CD4-positive, alpha-beta T cell treated with Interleukin-17A for 4 hours (primary cell): ENCODE results near the gene HSD17B14.
"Not testable (repeated sequence)": the region's sequence is repeated elsewhere in the genome, so short reads cannot be mapped to it uniquely, and the experiment has no call there.

Experiments used
- DNase-seq: peaks from one replicate; pipeline ENCODE4 v3.0.0-alpha.2; 2020; ENCODE audit warnings: mixed read lengths

Gene HSD17B14

DNA sequence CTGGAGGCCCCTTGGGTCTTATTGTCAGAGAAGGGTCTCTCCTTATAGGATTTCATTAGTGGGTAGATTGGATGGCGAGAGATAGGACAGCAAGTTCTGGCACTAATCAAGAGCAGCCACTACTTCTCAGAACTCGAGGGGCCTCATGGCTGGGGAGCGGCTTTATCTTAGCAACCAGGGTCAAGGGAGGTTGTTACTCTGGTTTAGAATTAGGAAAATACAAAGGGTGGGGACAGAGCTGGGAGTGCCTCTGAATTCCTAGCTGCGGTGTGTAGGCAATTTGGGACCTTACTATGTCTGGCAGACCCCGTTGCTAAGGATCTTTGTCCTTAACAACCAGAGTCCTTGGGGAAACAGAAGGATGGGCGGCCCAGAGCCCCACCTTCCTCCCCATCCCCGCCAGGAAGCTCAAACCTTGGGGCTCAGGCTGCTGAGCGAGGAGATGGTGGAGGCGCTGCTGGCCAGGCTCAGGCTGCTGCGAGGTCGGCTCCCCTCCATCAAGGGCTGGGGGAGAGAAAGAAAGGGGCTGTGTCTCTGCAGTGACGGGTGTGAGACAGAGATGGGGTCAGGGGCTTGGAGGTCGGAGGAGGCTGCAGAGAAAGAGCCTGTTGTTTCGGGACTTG lies 30.9 kb upstream of the HSD17B14 start:
- DNase-seq = no peak

DNA sequence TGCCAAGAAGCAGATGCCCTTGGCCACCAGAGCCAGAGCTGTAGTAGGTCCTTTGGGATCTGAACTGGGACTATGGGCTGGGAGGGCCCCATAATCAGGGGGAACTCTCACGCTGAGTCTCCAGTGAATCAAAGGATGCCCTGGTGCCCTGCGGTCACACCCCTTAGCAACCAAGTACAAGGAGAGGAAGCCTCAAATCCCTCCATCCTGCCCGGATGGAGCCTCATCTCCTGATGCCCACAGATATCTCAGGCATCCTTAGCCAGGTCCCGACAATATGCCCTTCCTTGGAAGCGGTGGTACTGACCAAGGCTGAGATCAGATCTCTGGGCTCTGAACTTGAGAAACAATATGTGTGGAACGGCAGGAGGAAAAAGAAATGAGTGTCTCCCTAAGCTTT lies 30.4 kb upstream of the HSD17B14 start:
- DNase-seq = no peak

DNA sequence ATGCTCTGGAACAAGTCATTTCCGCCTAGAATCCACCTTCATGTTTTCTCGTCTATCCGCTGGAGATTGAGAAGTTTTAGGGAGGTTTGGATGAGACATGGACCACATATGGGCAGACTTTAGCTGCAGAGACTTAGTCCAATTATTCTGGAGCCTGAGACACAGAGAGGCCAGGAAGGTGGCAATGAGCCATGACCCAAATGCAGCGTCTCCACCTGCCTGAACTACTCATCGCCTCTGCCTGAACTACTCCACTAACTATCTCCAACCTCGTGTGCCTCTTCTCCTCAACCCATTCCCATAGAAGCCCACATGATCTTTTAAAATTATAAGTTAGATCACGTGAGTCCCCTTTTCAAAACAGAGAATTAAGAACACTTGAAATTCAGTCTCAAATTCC lies 26.5 kb upstream of the HSD17B14 start:
- DNase-seq = no peak

DNA sequence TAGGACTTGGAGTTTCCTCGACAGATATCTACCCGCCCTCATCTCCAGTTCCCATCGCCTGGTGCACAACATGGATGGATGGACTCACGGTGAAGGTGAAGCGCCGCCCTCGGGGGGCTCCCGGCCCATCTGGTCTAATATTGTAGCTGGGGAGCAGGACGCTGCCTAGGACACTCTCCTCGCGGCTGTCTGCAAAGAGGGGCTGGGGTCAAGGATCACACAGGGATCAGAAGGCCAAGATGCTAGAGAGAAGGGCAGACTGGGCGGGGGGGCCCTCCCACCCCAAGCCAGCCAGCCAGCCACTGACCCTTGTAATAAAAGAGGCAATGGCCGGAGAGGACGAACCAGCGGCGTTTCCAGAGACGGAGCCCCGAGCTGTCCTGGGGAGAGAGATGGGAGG lies 25.0 kb upstream of the HSD17B14 start:
- no peak for DNase-seq

DNA sequence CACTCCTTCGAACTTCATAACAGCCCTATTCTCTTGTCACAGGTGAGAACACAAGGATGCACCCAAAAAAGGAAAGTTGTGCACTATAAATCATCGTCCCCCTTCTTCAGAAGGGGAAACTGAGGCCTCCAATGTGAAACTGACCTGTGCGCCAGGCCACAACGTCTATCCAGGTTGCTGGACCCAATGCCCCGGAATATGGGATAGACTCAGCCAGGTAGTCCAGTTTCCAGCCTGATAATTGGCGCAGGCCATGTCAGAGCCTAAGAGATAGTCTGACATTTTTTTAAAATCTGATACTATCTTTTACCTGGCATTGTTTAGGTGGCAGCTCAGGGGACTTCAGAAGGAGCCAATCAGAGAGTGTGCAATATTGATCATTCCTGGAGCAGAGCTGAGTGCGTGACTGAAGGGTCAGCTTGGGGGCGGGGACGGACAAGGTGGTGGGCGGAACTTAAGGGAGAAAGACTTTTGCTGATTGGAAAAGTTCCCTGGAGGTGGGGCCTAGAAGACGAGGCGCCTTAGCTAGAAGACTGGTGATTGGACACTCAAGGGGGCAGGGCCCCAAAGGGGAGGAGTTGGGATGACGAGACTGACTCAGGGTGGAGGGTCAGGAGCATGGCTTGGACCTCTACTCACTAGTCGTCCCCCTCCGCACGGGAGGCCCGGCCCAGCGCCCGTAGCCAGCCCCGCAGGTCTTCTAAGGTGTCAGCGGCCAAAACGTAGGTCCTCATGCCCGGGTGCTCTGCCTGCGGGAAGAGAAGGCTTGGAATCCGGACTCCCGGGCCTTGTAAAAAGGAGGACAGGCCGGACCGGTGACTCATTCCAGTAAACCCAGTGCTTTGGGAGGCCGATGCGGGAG lies 23.7 kb upstream of the HSD17B14 start:
- no peak for DNase-seq

DNA sequence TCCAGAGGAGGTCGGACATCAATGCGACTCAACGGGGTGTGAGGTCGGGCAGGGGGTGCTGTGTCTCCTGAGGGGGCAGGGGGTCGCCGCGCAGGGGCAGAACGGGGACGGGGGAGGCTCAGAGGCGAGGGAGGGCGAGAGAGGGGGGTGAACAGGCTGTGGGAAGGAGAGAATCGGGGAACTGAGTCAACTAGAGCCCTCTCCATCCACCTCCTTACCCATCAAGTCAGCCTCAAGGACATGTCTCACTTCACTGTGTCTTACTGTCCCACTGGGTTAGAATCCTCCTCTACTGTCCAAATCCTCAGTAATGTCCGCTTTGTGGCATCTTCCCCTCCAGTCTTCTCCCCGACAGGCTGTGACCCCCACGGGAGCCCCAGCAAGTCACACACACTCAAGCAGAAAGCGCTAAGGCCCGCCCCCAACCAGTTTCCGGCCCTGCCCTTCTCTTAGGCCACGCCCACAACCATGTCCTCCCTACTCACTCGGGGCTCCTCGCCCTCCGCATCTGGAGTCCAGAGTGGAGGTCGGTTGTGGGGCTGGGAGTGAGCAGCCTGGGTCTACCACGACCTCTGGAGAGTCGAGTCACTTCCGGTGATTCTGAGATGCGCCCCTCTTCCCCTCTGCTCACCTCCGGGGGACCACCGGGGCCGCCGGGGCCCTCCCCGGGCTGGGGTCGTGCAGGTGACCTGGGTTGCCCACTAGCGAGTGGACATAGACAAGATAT lies 22.9 kb upstream of the HSD17B14 start:
- DNase-seq = peak; percentile 90

DNA sequence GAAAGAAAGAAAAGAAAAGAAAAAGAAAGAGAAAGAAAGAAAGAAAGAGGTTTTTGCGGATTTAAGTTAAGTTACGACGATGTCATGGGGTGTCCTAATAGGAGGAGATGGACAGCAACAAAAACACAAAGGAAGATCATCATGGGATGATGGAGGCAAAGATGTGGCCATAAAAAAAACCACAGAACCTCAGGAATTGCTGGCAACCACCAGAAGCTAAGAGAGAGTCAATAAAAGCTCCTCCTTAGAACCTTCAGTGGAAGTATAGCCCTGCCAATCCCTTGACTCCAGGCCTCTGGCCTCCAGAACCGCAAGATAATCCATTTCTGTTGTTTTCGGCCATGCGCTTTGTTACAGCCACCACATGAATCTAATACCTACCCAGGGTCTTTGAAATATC lies 20.6 kb upstream of the HSD17B14 start:
- no peak for DNase-seq

DNA sequence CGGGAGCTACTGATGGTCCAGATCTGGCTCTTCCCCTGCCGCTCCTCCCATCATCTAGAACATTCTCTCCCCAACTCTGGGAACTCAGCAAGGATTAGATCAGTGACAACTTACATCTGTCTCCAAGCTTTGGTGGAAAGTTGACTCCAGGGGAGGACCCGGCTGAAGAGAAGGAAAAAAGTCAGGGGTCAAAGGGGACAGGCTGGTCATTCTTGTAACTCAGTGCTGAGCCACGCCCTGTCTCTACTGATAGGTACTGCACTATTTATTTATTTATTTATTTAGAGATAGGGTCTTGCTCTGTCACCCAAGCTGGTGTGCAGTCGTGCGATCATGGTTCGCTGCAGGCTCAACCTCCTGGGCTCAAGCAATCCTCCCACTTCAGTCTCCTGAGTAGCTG lies 17.8 kb upstream of the HSD17B14 start:
- DNase-seq = no peak

DNA sequence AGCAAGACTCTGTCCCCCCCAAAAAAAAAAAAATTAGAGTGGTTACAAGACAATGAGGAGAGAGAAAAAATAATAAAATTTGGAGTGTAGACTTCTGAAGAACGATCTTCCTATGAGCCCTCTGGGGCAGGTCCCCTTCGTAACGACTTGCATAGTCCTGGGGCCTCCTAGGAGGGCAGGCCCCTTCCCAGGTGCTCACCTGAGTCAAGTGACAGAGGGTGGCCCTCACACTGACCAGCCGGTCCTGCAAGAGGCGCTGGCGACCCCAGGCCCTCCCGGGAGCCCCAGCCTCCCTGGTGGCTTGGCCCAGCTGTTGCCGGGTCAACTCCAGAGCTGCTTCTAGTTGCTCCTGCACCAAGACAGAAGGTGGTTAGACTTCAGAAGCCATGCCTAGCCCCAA lies 17.2 kb upstream of the HSD17B14 start:
- no peak for DNase-seq

DNA sequence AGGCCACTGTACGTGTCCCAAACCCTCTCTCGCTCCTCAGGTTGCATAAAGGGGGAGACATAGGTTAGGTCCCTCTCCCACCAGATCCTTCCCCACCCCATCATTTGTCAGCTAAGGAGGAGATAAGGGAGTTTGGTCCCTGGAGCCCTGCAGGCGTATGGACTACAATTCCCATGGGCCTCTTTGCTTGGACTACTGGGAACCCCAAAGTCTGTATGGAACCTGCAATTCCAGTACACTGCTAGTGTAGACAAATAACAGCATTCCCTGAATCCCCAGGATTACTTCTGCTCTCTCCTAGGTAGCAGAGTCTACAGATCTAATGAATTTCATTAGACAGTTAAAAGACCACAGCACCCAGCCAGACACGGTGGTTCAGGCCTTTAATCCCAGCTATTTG lies 16.0 kb upstream of the HSD17B14 start:
- DNase-seq = no peak

DNA sequence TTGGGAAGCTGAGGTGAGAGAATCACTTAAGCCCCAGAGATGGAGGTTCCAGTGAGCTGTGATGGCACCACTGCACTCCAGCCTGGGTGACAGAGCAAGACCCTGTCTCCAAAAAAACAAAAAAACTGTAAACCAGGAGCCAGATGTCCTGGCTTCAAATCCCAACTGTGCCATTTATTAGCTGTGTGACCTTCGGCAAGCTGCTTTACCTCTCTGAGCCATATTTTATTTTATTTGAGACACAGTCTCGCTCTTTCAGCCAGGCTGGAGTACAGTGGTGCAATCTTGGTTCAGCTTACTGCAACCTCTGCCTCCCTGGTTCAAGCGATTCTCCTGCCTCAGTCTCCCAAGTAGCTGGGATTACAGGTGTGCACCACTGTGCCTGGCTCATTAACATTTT lies 10.4 kb upstream of the HSD17B14 start:
- not testable (repeated sequence) for DNase-seq

DNA sequence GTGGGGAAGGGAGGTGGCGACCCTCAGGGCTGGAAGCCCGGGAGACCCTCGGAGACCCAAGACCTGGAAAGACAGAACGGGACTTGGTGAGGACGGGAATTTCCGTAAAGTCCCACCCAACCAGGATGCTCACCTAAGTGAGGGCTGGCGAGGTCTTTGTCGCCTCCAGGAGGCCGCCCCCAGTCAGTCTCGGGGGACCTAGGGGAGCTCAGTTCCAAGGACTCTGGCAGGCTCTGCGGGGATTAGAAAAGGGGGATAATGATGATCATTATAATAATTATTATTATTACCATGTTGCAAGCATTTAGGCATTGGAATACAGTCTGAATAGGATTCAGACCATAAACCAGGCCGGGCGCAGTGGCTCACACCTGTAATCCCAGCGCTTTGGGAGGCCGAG lies 9.1 kb upstream of the HSD17B14 start:
- no peak for DNase-seq

DNA sequence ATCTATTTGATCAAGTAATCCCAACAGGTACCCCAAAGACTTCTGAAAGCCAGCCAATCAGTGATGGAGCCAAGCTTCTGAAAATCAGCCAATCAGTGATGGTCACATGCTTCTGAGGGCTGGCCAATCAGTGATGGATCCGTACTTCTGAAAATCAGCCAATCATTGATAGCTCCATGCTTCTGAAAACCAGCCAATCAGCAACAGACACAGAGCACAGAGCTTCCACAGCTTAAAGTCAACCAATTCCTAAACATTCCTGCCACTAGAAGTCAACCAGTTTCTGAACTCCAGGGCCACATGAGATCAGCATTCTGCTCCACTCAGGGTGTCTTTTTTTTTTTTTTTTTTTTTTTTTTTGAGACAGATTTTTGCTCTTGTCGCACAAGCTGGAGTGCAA lies 8.2 kb upstream of the HSD17B14 start:
- DNase-seq = no peak

DNA sequence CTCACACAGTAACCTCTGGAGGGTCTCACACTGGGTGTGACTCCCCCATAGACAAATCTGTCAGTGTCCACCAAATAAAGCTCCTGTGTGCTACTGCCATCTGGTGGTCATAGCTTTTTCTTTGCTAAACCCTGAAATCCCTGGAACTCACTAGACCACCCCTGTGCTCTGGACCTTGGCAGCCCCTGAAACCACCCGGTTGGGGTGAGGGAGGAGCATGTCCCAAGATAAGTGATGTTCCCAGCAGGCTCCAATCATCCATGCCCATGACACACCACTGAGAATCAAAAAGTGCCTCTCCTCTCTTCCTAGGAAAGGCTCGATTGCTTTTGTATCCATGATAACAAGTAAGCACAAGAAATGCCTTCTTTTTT lies 6.5 kb upstream of the HSD17B14 start:
- peak; percentile 67 for DNase-seq

DNA sequence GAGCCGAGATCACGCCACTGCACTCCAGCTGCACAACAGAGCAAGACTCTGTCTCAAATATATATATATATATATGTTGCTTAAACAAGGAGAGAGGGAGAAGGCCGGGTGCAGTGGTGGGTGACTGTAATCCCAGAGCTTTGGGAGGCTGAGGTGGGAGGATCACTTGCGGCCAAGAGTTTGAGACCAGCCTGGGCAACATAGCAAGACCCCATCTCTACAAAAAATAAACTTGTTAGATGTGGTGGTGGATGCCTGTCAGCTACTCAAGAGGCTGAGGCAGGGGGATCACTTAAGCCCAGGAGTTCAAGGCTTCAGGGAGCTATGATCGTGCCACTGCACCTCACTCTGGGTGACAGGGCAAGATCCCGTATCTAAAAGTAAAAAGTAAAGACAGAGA lies 5.3 kb upstream of the HSD17B14 start:
- no peak for DNase-seq

DNA sequence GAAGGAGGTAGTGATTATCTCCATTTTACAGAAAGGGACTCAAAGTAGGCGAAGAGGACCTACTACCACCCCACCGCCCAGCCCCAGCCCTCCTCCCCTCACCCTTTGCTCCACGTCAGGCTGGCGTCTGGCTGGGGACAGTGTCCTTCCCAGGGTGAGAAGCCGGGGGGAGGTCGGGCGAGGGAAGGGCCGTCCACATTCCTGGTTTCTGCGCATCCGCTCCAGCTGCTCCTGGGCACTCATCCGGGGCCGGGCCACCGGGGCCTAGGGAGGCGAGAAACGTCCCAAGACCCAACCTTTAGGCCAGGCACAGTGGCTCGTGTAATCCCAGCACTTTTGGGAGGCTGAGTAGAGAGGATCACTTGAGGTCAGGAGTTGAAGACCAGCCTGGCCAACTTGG lies 4.8 kb upstream of the HSD17B14 start:
- no peak for DNase-seq

DNA sequence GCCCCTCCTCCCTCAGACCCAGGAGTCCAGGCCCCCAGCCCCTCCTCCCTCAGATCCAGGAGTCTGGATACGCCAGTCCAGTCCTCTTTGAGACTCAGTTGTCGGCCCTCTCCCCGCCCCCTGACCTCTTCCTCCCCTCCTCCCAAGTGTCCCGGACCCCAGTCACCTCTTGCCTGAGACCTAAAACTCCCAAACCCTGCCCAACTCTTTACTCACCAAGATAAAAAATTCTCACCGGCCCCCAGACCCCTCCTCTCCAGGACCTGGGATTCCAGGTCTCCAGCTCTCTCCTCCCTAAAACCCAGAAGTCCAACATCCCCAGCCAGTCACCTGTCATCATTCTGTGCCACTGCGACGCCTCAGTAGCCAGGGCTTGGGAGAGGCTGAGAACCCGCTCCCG lies 1.4 kb upstream of the HSD17B14 start:
- no peak for DNase-seq

DNA sequence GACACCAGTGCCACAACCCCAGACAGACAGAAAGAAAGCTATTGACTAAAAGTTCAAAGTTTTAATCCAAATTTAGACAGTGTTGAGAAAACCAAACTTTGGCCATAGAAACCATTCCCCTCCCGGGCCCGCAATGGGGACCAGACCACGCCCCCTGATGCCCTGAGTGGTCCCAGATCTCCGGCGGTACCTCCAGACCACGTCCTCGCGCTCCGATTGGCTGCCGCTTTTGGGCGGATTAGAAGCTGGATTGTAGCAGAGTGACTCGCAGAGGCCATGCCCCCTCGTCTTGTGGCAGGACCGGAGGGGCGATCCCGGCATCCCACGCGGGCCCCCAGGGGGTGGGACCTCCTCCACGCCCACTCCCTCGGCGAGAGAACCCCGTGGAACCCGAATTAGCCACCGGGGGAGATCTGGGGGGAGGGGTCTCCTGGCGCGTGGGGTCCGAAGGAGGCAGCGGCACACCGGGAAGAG lies 797 bp upstream of the HSD17B14 start:
- DNase-seq = peak; percentile 77

DNA sequence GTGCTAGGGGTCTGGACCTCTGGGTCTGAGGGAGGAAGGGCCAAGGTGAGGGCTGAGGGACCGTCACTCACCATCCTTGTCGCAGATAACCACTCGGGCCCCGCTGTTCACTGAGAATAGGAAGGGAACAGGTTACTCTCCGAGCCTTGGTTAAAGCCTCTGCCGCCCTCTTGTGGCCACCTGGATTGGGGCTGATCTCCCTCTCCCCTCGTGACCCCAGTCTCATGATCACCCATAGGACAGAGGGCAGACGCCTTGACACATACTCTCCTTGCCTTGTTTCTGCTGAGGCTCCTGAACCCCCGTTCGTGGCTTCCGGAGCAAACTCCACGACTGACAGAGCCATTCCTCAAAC lies 580 bp downstream of the HSD17B14 start:
- peak; percentile 96 for DNase-seq

DNA sequence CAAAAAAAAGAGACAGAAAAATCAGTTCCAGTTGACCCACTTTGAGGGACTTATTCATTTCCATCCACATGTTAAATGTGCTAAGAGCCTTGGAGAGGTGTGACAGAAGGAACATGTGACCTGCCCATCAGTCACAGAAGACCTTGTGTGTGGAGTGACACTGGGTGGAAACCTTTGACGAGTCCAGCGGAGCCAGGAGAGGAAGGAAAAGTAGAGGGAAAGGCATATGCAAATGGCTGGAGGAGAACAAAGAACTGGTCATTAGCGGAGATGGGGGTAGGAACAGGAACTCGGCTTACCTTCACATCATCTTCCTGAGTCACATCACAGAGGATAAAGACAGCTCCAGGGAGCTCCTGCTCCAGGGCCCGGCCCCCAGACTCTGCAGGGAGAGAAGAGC lies 2.3 kb downstream of the HSD17B14 start:
- DNase-seq = no peak

DNA sequence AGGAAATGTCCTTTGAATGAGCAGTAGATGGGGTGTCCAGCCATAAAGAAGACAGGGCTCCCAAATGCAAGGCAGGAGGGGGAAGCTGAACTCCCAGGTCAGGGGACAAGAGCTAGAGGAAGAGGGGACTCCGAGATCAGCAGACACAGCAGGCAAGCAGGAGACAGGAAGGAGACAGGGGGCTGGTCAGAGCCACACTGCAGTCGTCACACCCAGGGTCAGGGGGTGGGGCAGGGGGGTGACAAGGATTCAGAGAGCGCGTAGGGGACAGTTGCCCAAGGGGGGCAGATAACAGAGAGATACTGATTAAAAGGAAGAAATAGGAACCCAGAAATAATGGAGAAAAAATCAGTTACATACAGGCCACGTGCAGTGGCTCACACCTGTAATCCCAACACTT lies 3.2 kb downstream of the HSD17B14 start:
- no peak for DNase-seq

DNA sequence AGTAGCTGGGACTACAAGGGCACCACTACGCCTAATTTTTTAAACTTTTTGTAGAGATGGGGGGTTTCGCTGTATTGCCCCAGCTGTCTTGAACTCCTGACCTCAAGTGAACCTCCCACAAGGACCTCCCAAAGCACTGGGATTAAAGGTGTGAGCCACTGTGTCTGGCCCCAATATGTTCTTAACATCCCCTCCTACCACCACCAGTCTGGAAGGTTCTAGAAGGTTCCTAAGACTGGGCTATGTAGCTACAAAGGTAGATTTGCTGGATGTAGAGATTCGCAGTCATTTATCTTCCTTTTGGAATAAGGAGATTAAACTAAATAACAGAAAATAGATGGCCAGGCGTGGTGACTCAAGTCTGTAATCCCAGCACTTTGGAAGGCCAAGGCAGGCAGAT lies 5.3 kb downstream of the HSD17B14 start:
- DNase-seq = no peak

DNA sequence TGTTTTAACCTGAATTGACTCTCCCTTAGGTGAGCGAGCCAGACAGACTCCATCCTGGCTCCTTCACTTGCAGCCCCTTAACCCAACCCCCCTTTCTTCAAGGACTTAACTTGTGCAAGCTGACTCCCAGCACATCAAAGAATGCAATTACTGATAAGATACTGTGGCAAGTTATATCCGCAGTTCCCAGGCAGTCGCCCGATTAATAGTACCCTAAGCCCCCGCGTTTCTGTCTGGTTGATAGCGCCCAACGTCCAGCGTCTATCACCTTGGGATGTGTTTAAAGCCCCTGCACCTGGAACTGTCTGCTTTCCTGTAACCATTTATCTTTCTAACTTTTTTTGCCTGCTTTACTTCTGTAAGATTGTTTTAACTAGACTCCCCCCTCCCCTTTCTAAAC lies 6.2 kb downstream of the HSD17B14 start:
- DNase-seq = no peak

DNA sequence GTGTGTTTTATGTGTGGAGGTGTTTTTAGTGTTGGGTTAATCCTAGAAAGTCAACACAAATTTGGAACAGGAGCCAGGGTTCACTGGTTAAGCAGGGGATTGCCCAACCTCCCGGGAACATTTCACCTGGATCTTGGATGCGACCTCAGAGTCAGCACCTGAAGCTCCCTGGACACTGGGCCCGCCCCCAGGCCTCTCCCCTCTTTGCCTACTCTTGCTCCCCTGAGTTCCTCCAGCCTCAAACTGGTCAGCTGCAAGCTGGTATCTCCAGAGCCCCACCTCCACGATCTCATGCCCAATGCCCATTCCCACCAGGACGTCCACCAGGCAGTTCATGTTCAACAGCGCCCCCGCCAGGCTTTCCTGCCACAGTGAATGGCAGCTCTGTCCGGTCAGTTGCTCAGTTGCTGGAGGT lies 9.7 kb downstream of the HSD17B14 start:
- no peak for DNase-seq
